ENCODE data around the gene AKT3.

GRCh38 chr1:243609698-243610097, 240.3 kb downstream of the AKT3 start:
- no peak for TF ChIP-seq POLR2A (IDR thresholded peaks at IDR 0.05)
- no peak for TF ChIP-seq CTCF (IDR thresholded peaks at IDR 0.05)
